Fibroblast of pulmonary artery (primary cell): ENCODE data around the gene NUFIP1.
"Not testable (repeated sequence)": the region's sequence is repeated elsewhere in the genome, so short reads cannot be mapped to it uniquely, and the experiment has no call there.

Experiments
- DNase-seq: peaks from one replicate; pipeline ENCODE4 v3.0.0-alpha.2; 2010; ENCODE audit warnings: low read depth
- H3K4me3 ChIP-seq: replicated peaks from 2 replicates; pipeline ENCODE4 v1.5.1; 2011; ENCODE audit warnings: low read depth, mild to moderate bottlenecking, control low read depth, low read length, moderate library complexity
- CTCF ChIP-seq: IDR thresholded peaks from 2 replicates; pipeline ENCODE4 v1.5.1; 2011; ENCODE audit warnings: mild to moderate bottlenecking, control low read depth, low read length, inconsistent platforms; ENCODE audit errors: missing control alignments

Gene NUFIP1

GRCh38 chr13:44989071-44989889, at the start of gene NUFIP1, which contains the start of gene GPALPP1:
Gene NUFIP1 (minus strand): TSS chr13:44989471. CDS start chr13:44989436, 35 bp downstream.
Gene GPALPP1 (plus strand): TSS chr13:44989538. CDS start chr13:44989655, 117 bp downstream.
- DNase-seq: peak; percentile 96
- peak within 1 kb of the TSS; percentile 97 for H3K4me3 ChIP-seq

GRCh38 chr13:45036206-45036605, 46.9 kb upstream of the NUFIP1 start:
- no peak for TF ChIP-seq CTCF
- no peak for DNase-seq
- H3K4me3 ChIP-seq: no peak overlapping the region

More at GRCh38 chr13:44989071-44989889, at the start of gene NUFIP1, which contains the start of gene GPALPP1:
- TF ChIP-seq CTCF: peak; percentile 4

GRCh38 chr13:45034342-45034741, 45.1 kb upstream of the NUFIP1 start:
- no peak for TF ChIP-seq CTCF
- no peak for DNase-seq
- no peak overlapping the region for H3K4me3 ChIP-seq

- no peak overlapping the region for H3K4me3 ChIP-seq
- TF ChIP-seq CTCF: no peak
- DNase-seq: no peak
These were observed 35.6 kb upstream of the NUFIP1 start for GRCh38 chr13:45024847-45025246.

GRCh38 chr13:45021250-45021649, 32.0 kb upstream of the NUFIP1 start:
- no peak for TF ChIP-seq CTCF
- no peak for DNase-seq
- no peak overlapping the region for H3K4me3 ChIP-seq

- not testable (repeated sequence) for H3K4me3 ChIP-seq
- DNase-seq: peak; percentile 6
These were observed 30.7 kb upstream of the NUFIP1 start for GRCh38 chr13:45019981-45020380.

GRCh38 chr13:45016792-45017425, 27.6 kb upstream of the NUFIP1 start:
- no peak for DNase-seq
- TF ChIP-seq CTCF: no peak
- no peak overlapping the region for H3K4me3 ChIP-seq
